Loucy (cell line): Measurements from ENCODE around the gene NHS.

Experiments
- H2AFZ ChIP-seq: fragments of 200-600 bp; sonication (generic); 2 replicates; pipeline ENCODE4 v1.6.0; 2016; ENCODE audit warnings: antibody characterized with exemption, mild to moderate bottlenecking, low read length, moderate library complexity
- H3F3A ChIP-seq: fragments of 200-600 bp; 2 replicates; pipeline ENCODE4 v1.6.0; 2016; ENCODE audit warnings: antibody characterized with exemption, low read depth, mild to moderate bottlenecking
- H3K27me3 ChIP-seq: fragments of 200-600 bp; sonication (generic); 2 replicates; pipeline ENCODE4 v1.6.1; 2014; ENCODE audit warnings: low read length, mild to moderate bottlenecking; ENCODE audit not compliant: insufficient read depth, poor library complexity, severe bottlenecking
- H3K36me3 ChIP-seq: fragments of 200-600 bp; sonication (generic); 2 replicates; pipeline ENCODE4 v1.6.1; 2016; ENCODE audit warnings: low read length; ENCODE audit not compliant: insufficient read depth
- H3K4me1 ChIP-seq: fragments of 200-600 bp; sonication (generic); 2 replicates; pipeline ENCODE4 v1.5.1; 2014; ENCODE audit warnings: low read length, mild to moderate bottlenecking; ENCODE audit not compliant: insufficient read depth, poor library complexity, severe bottlenecking
- H3K4me2 ChIP-seq: fragments of 200-600 bp; sonication (generic); 2 replicates; pipeline ENCODE4 v1.6.0; 2014; ENCODE audit warnings: antibody characterized with exemption, low read length, low read depth, mild to moderate bottlenecking; ENCODE audit not compliant: poor library complexity, severe bottlenecking
- H3K4me3 ChIP-seq: fragments of 200-600 bp; sonication (generic); 2 replicates; pipeline ENCODE4 v1.5.1; 2014; ENCODE audit warnings: low read length, mild to moderate bottlenecking, mixed read lengths; ENCODE audit not compliant: poor library complexity, severe bottlenecking
- H3K79me2 ChIP-seq: fragments of 200-600 bp; sonication (generic); 2 replicates; pipeline ENCODE4 v1.6.1; 2014; ENCODE audit warnings: low read length; ENCODE audit not compliant: insufficient read depth
- H3K9ac ChIP-seq: fragments of 200-600 bp; sonication (generic); 2 replicates; pipeline ENCODE4 v1.6.0; 2014; ENCODE audit warnings: mild to moderate bottlenecking, low read depth, low read length, moderate library complexity; ENCODE audit not compliant: poor library complexity, severe bottlenecking
- H3K9me2 ChIP-seq: fragments of 200-600 bp; sonication (generic); replicated peaks from 2 replicates; pipeline ENCODE4 v1.6.1; 2016; ENCODE audit warnings: low read depth, low read length, mixed read lengths
- H3K9me3 ChIP-seq: fragments of 200-600 bp; sonication (generic); 2 replicates; pipeline ENCODE4 v1.6.1; 2014; ENCODE audit warnings: mild to moderate bottlenecking, antibody characterized with exemption, low read length, low read depth; ENCODE audit not compliant: insufficient read depth
- H4K20me1 ChIP-seq: fragments of 200-600 bp; sonication (generic); 2 replicates; pipeline ENCODE4 v1.6.0; 2014; ENCODE audit warnings: antibody characterized with exemption, low read length, mild to moderate bottlenecking; ENCODE audit not compliant: insufficient read depth, poor library complexity, severe bottlenecking
- CTCF ChIP-seq: fragments of 200-600 bp; sonication (generic); conservative IDR thresholded peaks from 2 replicates; pipeline ENCODE4 v1.5.1; 2014; ENCODE audit warnings: mild to moderate bottlenecking, antibody characterized with exemption, low read length
- EZH2phosphoT487 ChIP-seq: fragments of 200-600 bp; IDR thresholded peaks from 2 replicates; pipeline ENCODE4 v1.6.1; 2018; ENCODE audit warnings: antibody characterized with exemption, mild to moderate bottlenecking, moderate library complexity, borderline replicate concordance

Gene NHS

GRCh38 chrX:17403972-17404371 is 29.0 kb downstream of the NHS start:
- Histone ChIP-seq H3K4me1 (no peaks in the 10 kb centered on the region), H3K4me3 (no peak overlapping the region), H2AFZ (no peak overlapping the region), H3K9me2 (no peaks in the 10 kb centered on the region), H3K79me2 (no peaks in the 10 kb centered on the region), H3K4me2 (no peak overlapping the region), H3K9me3 (no peaks in the 10 kb centered on the region), H3K36me3 (no peaks in the 10 kb centered on the region), H4K20me1 (no peaks in the 10 kb centered on the region), H3F3A (no peaks in the 10 kb centered on the region), H3K9ac (no peak overlapping the region), H3K27me3 (no peaks in the 10 kb centered on the region)
- TF ChIP-seq CTCF (no peak), EZH2phosphoT487 (no peak)

GRCh38 chrX:17405225-17405969 is 30.4 kb downstream of the NHS start:
- Histone ChIP-seq H2AFZ (no peak overlapping the region), H3K4me2 (no peak overlapping the region), H3F3A (no peaks in the 10 kb centered on the region), H3K9me3 (no peaks in the 10 kb centered on the region), H3K79me2 (no peaks in the 10 kb centered on the region), H3K9ac (no peak overlapping the region), H3K4me3 (no peak overlapping the region), H3K4me1 (no peaks in the 10 kb centered on the region), H4K20me1 (no peaks in the 10 kb centered on the region), H3K36me3 (no peaks in the 10 kb centered on the region), H3K9me2 (no peaks in the 10 kb centered on the region), H3K27me3 (no peaks in the 10 kb centered on the region)
- TF ChIP-seq CTCF (no peak), EZH2phosphoT487 (no peak)

GRCh38 chrX:17409566-17410290 is 34.7 kb downstream of the NHS start:
- H3K9me2 ChIP-seq, result no peaks in the 10 kb centered on the region
- no peak overlapping the region for H2AFZ ChIP-seq
- no peaks in the 10 kb centered on the region for H3K36me3 ChIP-seq
- no peaks in the 10 kb centered on the region for H4K20me1 ChIP-seq
- TF ChIP-seq EZH2phosphoT487, result no peak
- no peak for TF ChIP-seq CTCF
- H3K9ac ChIP-seq, result no peak overlapping the region
- no peaks in the 10 kb centered on the region for H3K4me1 ChIP-seq
- no peak overlapping the region for H3K4me2 ChIP-seq
- no peak overlapping the region for H3K4me3 ChIP-seq
- H3K79me2 ChIP-seq, result no peaks in the 10 kb centered on the region
- H3K27me3 ChIP-seq, result no peaks in the 10 kb centered on the region
- H3K9me3 ChIP-seq, result no peaks in the 10 kb centered on the region
- H3F3A ChIP-seq, result no peaks in the 10 kb centered on the region
